ENCODE measurements around the gene GALM. TPM values are rescaled to one million over a fixed set of nuclear protein-coding genes. Genes with fewer than 3 reads are reported as not detected.

GALM gene
- total RNA-seq, 1 experiment from 2014 or later = 48.7 TPM

- Histone ChIP-seq H3K36me3 (ENCODE audit: control insufficient read depth, insufficient read depth, low read length) (no peaks in the 10 kb centered on the region), H3K4me1 (peaks cover 8% of the 10 kb centered on the region; the same call in 1 of the 2 replicates), H3K9me3 (no peaks in the 10 kb centered on the region), H3K27me3 (replicated peaks; ENCODE audit: control insufficient read depth, insufficient read depth, low read length) (no peaks in the 10 kb centered on the region), H3K4me3 (ENCODE audit: low read depth, low read length) (no peak overlapping the region)
- H3K36me3 Mint-ChIP-seq (ENCODE audit: insufficient read depth, unreplicated experiment) = no peaks in the 10 kb centered on the region
- no peaks in the 10 kb centered on the region for H3K27me3 Mint-ChIP-seq (ENCODE audit: insufficient read depth, unreplicated experiment)
- POLR2A ChIA-PET = interaction anchor here (0.6 kb wide), 1 partner anchor 97 kb away, joined by 3 read pairs; the partner anchor contains the start of gene SRSF7
- no peaks in the 10 kb centered on the region for H3K9me3 Mint-ChIP-seq (ENCODE audit: unreplicated experiment)
- CTCF ChIA-PET = interaction anchor here (0.7 kb wide), 1 partner anchor 11 kb away, joined by 3 read pairs; the partner anchor contains the start of gene GALM
- DNase-seq = no peak
- no peak overlapping the region for H3K4me3 Mint-ChIP-seq (ENCODE audit: unreplicated experiment)
- H3K4me1 Mint-ChIP-seq (ENCODE audit: low read depth, unreplicated experiment) = no peaks in the 10 kb centered on the region
- intact Hi-C loops (cut with micrococcal nuclease; ENCODE audit: unreplicated experiment) = no loop called here
- no TSS peak for BruUV-seq (replicated peaks)
- H3K27ac Mint-ChIP-seq (ENCODE audit: unreplicated experiment) = no peak overlapping the region
- no peak for TF ChIP-seq CTCF (IDR thresholded peaks at IDR 0.05; ENCODE audit: insufficient read depth in 1 of 2, low read depth in 1 of 2, low read length in 1 of 2, severe bottlenecking in 1 of 2, unreplicated experiment in 1 of 2)
Observed at GRCh38 chr2:38654528-38655381, 11.2 kb upstream of the GALM start.

- H3K4me3 ChIP-seq (ENCODE audit: low read depth, low read length) = no peak overlapping the region
- no peak overlapping the region for H3K4me3 Mint-ChIP-seq (ENCODE audit: unreplicated experiment)
- no TSS peak for BruUV-seq (replicated peaks)
- no peaks in the 10 kb centered on the region for H3K36me3 ChIP-seq (ENCODE audit: control insufficient read depth, insufficient read depth, low read length)
- intact Hi-C loops (cut with micrococcal nuclease; ENCODE audit: unreplicated experiment) = no loop called here
- H3K4me1 Mint-ChIP-seq (ENCODE audit: low read depth, unreplicated experiment) = no peaks in the 10 kb centered on the region
- TF ChIP-seq CTCF (IDR thresholded peaks at IDR 0.05; ENCODE audit: insufficient read depth in 1 of 2, low read depth in 1 of 2, low read length in 1 of 2, severe bottlenecking in 1 of 2, unreplicated experiment in 1 of 2) = no peak
- H3K27me3 ChIP-seq (replicated peaks; ENCODE audit: control insufficient read depth, insufficient read depth, low read length) = no peaks in the 10 kb centered on the region
- no peaks in the 10 kb centered on the region for H3K9me3 Mint-ChIP-seq (ENCODE audit: unreplicated experiment)
- no peaks in the 10 kb centered on the region for H3K36me3 Mint-ChIP-seq (ENCODE audit: insufficient read depth, unreplicated experiment)
- ChIA-PET CTCF (interaction anchor here (0.7 kb wide), 1 partner anchor 11 kb away, joined by 3 read pairs; the partner anchor contains the start of gene GALM), POLR2A (interaction anchor here (0.6 kb wide), 1 partner anchor 96 kb away, joined by 3 read pairs; the partner anchor contains the start of gene SRSF7)
- H3K27me3 Mint-ChIP-seq (ENCODE audit: insufficient read depth, unreplicated experiment) = no peaks in the 10 kb centered on the region
- H3K9me3 ChIP-seq = no peaks in the 10 kb centered on the region
- DNase-seq = no peak
- H3K27ac Mint-ChIP-seq (ENCODE audit: unreplicated experiment) = no peak overlapping the region
- H3K4me1 ChIP-seq = peaks cover 8% of the 10 kb centered on the region; the same call in 1 of the 2 replicates
Observed at GRCh38 chr2:38655441-38655840, 10.5 kb upstream of the GALM start.

- Histone ChIP-seq H3K27me3 (replicated peaks; ENCODE audit: control insufficient read depth, insufficient read depth, low read length) (no peaks in the 10 kb centered on the region), H3K4me3 (ENCODE audit: low read depth, low read length) (no peak overlapping the region), H3K9me3 (no peaks in the 10 kb centered on the region), H3K4me1 (peaks cover 8% of the 10 kb centered on the region; the same call in 1 of the 2 replicates), H3K36me3 (ENCODE audit: control insufficient read depth, insufficient read depth, low read length) (no peaks in the 10 kb centered on the region)
- BruUV-seq (replicated peaks) = no TSS peak
- intact Hi-C loops (cut with micrococcal nuclease; ENCODE audit: unreplicated experiment) = no loop called here
- Mint-ChIP-seq H3K27me3 (ENCODE audit: insufficient read depth, unreplicated experiment) (no peaks in the 10 kb centered on the region), H3K27ac (ENCODE audit: unreplicated experiment) (no peak overlapping the region), H3K4me1 (ENCODE audit: low read depth, unreplicated experiment) (no peaks in the 10 kb centered on the region), H3K36me3 (ENCODE audit: insufficient read depth, unreplicated experiment) (no peaks in the 10 kb centered on the region), H3K4me3 (ENCODE audit: unreplicated experiment) (no peak overlapping the region), H3K9me3 (ENCODE audit: unreplicated experiment) (no peaks in the 10 kb centered on the region)
- no peak for TF ChIP-seq CTCF (IDR thresholded peaks at IDR 0.05; ENCODE audit: insufficient read depth in 1 of 2, low read depth in 1 of 2, low read length in 1 of 2, severe bottlenecking in 1 of 2, unreplicated experiment in 1 of 2)
- ChIA-PET CTCF (no interaction called here), POLR2A (no interaction called here)
- no peak for DNase-seq
Observed at GRCh38 chr2:38656866-38657480, 8.9 kb upstream of the GALM start.
